ENCODE data around the gene KANSL1.

DNA sequence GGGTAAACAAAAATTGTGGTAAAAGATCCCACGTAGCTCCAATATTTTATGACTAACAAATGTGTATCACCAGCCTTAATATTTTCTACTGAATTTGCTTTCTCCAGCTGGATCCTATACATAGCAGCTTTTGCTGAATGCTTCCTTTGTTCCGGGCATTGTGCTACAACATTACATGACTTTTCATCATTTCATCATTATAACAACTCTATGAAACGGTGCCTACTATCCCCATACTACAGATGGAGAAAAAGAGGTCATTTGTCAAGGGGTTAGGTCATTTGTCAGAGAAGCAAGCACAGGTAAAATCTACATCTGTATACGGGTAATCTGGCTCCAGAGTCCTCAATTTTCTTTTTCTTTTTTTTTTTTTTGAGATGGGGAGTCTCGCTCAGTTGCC lies 74.3 kb downstream of the KANSL1 start:
- TF ChIP-seq CBX3 (IDR thresholded peaks at IDR 0.05; ENCODE audit: borderline replicate concordance, low read depth) (no peak), SPI1 (IDR thresholded peaks at IDR 0.05; ENCODE audit: borderline replicate concordance, insufficient read depth, low read depth, low read length) (no peak), RAD21 (IDR thresholded peaks at IDR 0.05; ENCODE audit: insufficient read depth, low read depth, low read length) (no peak), SIN3A (IDR thresholded peaks at IDR 0.05; ENCODE audit: low read depth, low read length) (no peak), LARP7 (IDR thresholded peaks at IDR 0.05) (no peak), EZH2 (IDR thresholded peaks at IDR 0.05; ENCODE audit: borderline replicate concordance, control insufficient read depth, low read depth, low read length) (no peak), EP300 (IDR thresholded peaks at IDR 0.05; ENCODE audit: borderline replicate concordance in 1 of 2, control insufficient read depth in 1 of 2, low read depth in 2 of 2, low read length in 2 of 2) (no peak), GABPA (IDR thresholded peaks at IDR 0.05; ENCODE audit: low read depth) (no peak), POLR2AphosphoS5 (IDR thresholded peaks at IDR 0.05; ENCODE audit: low read length) (no peak)
- TF ChIP-seq, protein P1, sequence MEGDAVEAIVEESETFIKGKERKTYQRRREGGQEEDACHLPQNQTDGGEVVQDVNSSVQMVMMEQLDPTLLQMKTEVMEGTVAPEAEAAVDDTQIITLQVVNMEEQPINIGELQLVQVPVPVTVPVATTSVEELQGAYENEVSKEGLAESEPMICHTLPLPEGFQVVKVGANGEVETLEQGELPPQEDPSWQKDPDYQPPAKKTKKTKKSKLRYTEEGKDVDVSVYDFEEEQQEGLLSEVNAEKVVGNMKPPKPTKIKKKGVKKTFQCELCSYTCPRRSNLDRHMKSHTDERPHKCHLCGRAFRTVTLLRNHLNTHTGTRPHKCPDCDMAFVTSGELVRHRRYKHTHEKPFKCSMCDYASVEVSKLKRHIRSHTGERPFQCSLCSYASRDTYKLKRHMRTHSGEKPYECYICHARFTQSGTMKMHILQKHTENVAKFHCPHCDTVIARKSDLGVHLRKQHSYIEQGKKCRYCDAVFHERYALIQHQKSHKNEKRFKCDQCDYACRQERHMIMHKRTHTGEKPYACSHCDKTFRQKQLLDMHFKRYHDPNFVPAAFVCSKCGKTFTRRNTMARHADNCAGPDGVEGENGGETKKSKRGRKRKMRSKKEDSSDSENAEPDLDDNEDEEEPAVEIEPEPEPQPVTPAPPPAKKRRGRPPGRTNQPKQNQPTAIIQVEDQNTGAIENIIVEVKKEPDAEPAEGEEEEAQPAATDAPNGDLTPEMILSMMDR (IDR thresholded peaks at IDR 0.05 in 2 of 3, conservative IDR thresholded peaks at IDR 0.05 in 1 of 3; ENCODE audit: control insufficient read depth in 2 of 3, extremely low read depth in 1 of 3, insufficient read depth in 1 of 3, low read depth in 3 of 3, low read length in 3 of 3) = no peak
- TF ChIP-seq, protein P2, sequence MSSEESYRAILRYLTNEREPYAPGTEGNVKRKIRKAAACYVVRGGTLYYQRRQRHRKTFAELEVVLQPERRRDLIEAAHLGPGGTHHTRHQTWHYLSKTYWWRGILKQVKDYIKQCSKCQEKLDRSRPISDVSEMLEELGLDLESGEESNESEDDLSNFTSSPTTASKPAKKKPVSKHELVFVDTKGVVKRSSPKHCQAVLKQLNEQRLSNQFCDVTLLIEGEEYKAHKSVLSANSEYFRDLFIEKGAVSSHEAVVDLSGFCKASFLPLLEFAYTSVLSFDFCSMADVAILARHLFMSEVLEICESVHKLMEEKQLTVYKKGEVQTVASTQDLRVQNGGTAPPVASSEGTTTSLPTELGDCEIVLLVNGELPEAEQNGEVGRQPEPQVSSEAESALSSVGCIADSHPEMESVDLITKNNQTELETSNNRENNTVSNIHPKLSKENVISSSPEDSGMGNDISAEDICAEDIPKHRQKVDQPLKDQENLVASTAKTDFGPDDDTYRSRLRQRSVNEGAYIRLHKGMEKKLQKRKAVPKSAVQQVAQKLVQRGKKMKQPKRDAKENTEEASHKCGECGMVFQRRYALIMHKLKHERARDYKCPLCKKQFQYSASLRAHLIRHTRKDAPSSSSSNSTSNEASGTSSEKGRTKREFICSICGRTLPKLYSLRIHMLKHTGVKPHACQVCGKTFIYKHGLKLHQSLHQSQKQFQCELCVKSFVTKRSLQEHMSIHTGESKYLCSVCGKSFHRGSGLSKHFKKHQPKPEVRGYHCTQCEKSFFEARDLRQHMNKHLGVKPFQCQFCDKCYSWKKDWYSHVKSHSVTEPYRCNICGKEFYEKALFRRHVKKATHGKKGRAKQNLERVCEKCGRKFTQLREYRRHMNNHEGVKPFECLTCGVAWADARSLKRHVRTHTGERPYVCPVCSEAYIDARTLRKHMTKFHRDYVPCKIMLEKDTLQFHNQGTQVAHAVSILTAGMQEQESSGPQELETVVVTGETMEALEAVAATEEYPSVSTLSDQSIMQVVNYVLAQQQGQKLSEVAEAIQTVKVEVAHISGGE (CRISPR knock-in tag; IDR thresholded peaks at IDR 0.05) = no peak
- TF ChIP-seq, protein P3, sequence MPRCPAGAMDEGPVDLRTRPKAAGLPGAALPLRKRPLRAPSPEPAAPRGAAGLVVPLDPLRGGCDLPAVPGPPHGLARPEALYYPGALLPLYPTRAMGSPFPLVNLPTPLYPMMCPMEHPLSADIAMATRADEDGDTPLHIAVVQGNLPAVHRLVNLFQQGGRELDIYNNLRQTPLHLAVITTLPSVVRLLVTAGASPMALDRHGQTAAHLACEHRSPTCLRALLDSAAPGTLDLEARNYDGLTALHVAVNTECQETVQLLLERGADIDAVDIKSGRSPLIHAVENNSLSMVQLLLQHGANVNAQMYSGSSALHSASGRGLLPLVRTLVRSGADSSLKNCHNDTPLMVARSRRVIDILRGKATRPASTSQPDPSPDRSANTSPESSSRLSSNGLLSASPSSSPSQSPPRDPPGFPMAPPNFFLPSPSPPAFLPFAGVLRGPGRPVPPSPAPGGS (IDR thresholded peaks at IDR 0.05; ENCODE audit: borderline replicate concordance, insufficient read depth, low read depth, low read length, poor library complexity, severe bottlenecking) = no peak
